Keratinocyte (primary cell): Measurements from ENCODE around the gene CCDC192. TPM values are rescaled to one million over a fixed set of nuclear protein-coding genes. Genes with fewer than 3 reads are reported as not detected.

Experiments used
- DNase-seq: peaks from one replicate; pipeline ENCODE4 v3.0.0-alpha.2; 2011; ENCODE audit warnings: low read depth, missing footprints, low spot score
- FAIRE-seq: peaks from 2 replicates; lab custom pipeline; 2011; peaks lifted over from hg19 to GRCh38; lab: Jason Lieb, UNC
- H2AFZ ChIP-seq: 2 replicates; pipeline ENCODE4 v1.6.0; 2012; ENCODE audit warnings: low read length, control low read depth, inconsistent platforms; ENCODE audit not compliant: control insufficient read depth
- H3K27ac ChIP-seq: 2 replicates; pipeline ENCODE4 v1.5.1; 2011; ENCODE audit warnings: low read length; ENCODE audit not compliant: control insufficient read depth, insufficient read depth
- H3K27me3 ChIP-seq: 3 replicates; pipeline ENCODE4 v1.6.0; 2011; ENCODE audit warnings: low read length; ENCODE audit not compliant: control insufficient read depth, insufficient read depth; ENCODE audit errors: extremely low read depth
- H3K36me3 ChIP-seq, 2 experiments: 2 replicates in 1 of 2; 3 replicates in 1 of 2; pipeline ENCODE4 v1.5.1; 2011; ENCODE audit warnings: low read length in 2 of 2, mild to moderate bottlenecking in 1 of 2; ENCODE audit not compliant: control insufficient read depth in 2 of 2, insufficient read depth in 2 of 2; ENCODE audit errors: extremely low read depth in 1 of 2
- H3K4me1 ChIP-seq: 3 replicates; pipeline ENCODE4 v1.5.1; 2011; ENCODE audit warnings: low read length; ENCODE audit not compliant: control insufficient read depth, insufficient read depth; ENCODE audit errors: extremely low read depth
- H3K4me2 ChIP-seq: 3 replicates; pipeline ENCODE4 v1.6.0; 2011; ENCODE audit warnings: low read depth, low read length; ENCODE audit not compliant: control insufficient read depth, insufficient read depth; ENCODE audit errors: extremely low read depth
- H3K4me3 ChIP-seq, 3 experiments: fragments of 200-600 bp in 1 of 3; sonication (generic) in 1 of 3; 2 replicates in 2 of 3; 3 replicates in 1 of 3; pipeline ENCODE4 v1.5.1; 2011 to 2016; ENCODE audit warnings: low read length in 3 of 3, mild to moderate bottlenecking in 3 of 3, control low read depth in 2 of 3, inconsistent platforms in 1 of 3, low read depth in 1 of 3, mixed read lengths in 1 of 3, mixed run types in 1 of 3, moderate library complexity in 1 of 3; ENCODE audit not compliant: control insufficient read depth in 2 of 3, insufficient read depth in 2 of 3; ENCODE audit errors: extremely low read depth in 1 of 3
- H3K79me2 ChIP-seq: 2 replicates; pipeline ENCODE4 v1.6.0; 2012; ENCODE audit warnings: low read length; ENCODE audit not compliant: control insufficient read depth, insufficient read depth
- H3K9ac ChIP-seq: 3 replicates; pipeline ENCODE4 v1.6.0; 2011; ENCODE audit warnings: low read length; ENCODE audit not compliant: control insufficient read depth, insufficient read depth; ENCODE audit errors: extremely low read depth
- H3K9me1 ChIP-seq: 3 replicates; pipeline ENCODE4 v1.6.0; 2011; ENCODE audit warnings: low read length; ENCODE audit not compliant: control insufficient read depth, insufficient read depth; ENCODE audit errors: extremely low read depth
- H3K9me3 ChIP-seq: 2 replicates; pipeline ENCODE4 v1.5.1; 2012; ENCODE audit warnings: low read depth, low read length; ENCODE audit not compliant: control insufficient read depth
- H4K20me1 ChIP-seq: 3 replicates; pipeline ENCODE4 v1.6.0; 2011; ENCODE audit warnings: low read length; ENCODE audit not compliant: control insufficient read depth, insufficient read depth; ENCODE audit errors: extremely low read depth
- CTCF ChIP-seq, 3 experiments: IDR thresholded peaks in 1 of 3; conservative IDR thresholded peaks in 1 of 3; optimal IDR thresholded peaks in 1 of 3; 2 replicates in 2 of 3; 3 replicates in 1 of 3; pipeline versions ENCODE3 to v1.5.1; 2011; ENCODE audit warnings: low read length in 3 of 3, mild to moderate bottlenecking in 3 of 3, moderate library complexity in 2 of 3, control low read depth in 1 of 3, inconsistent platforms in 1 of 3; ENCODE audit not compliant: insufficient read depth in 2 of 3; ENCODE audit errors: extremely low read depth in 1 of 3
- EZH2 ChIP-seq: IDR thresholded peaks from one replicate; pipeline ENCODE4 v1.6.1; 2012; ENCODE audit warnings: inconsistent platforms, mild to moderate bottlenecking, low read length, moderate library complexity
- dilution Hi-C: fragments of 300-500 bp; cut with MboI; formaldehyde crosslinking; loops from one replicate; pipeline ENCODE4 v1.7.0; 2020; ENCODE audit warnings: low sequenced_read_pairs; ENCODE audit not compliant: extremely low pct_ligation_motif_present
- polyA plus RNA-seq, 5 experiments: library from polyadenylated mRNA; depleted of rRNA in 3 of 5; stranded (reverse) in 3 of 5; stranded (forward) in 1 of 5; unstranded in 1 of 5; fragments of >200 nt; gene quantifications; 1 replicate in 1 of 5; 2 replicates in 3 of 5; 3 replicates in 1 of 5; pipeline versions ENCODE4 v1.2.1 to v1.2.3, GENCODE V29; 2011 to 2012; ENCODE audit warnings: missing spikeins in 2 of 5, low read depth in 1 of 5, low replicate concordance in 1 of 5

The CCDC192 gene
- polyA plus RNA-seq, 1 donor (not counting 4 experiments of a cell fraction or from before 2014, with no cell fraction given) = not detected

- dilution Hi-C loops = no loop called here
- Histone ChIP-seq H3K27ac (no peak overlapping the region), H3K27me3 (no peaks in the 10 kb centered on the region), H3K9ac (no peak overlapping the region), H3K79me2 (no peaks in the 10 kb centered on the region), H3K9me3 (no peaks in the 10 kb centered on the region), H3K4me3 (no peak overlapping the region), H2AFZ (no peak overlapping the region), H4K20me1 (no peaks in the 10 kb centered on the region), H3K4me1 (peaks cover 16% of the 10 kb centered on the region), H3K4me2 (no peak overlapping the region), H3K36me3 (no peaks in the 10 kb centered on the region), H3K9me1 (no peaks in the 10 kb centered on the region)
- no peak for FAIRE-seq
- DNase-seq = no peak
- TF ChIP-seq CTCF (optimal IDR thresholded peaks at IDR 0.05 in 1 of 3, IDR thresholded peaks at IDR 0.05 in 1 of 3, conservative IDR thresholded peaks at IDR 0.05 in 1 of 3; ENCODE audit: extremely low read depth in 1 of 3, insufficient read depth in 2 of 3, low read length in 3 of 3) (no peak), EZH2 (no peak)
Observed at GRCh38 chr5:127933348-127933747, 230.2 kb downstream of the CCDC192 start.

GRCh38 chr5:127934791-127935256, 231.6 kb downstream of the CCDC192 start:
- Histone ChIP-seq H3K9me3 (no peaks in the 10 kb centered on the region), H4K20me1 (no peaks in the 10 kb centered on the region), H2AFZ (no peak overlapping the region), H3K9ac (no peak overlapping the region), H3K27ac (no peak overlapping the region), H3K79me2 (no peaks in the 10 kb centered on the region), H3K9me1 (no peaks in the 10 kb centered on the region), H3K27me3 (no peaks in the 10 kb centered on the region), H3K4me3 (no peak overlapping the region), H3K36me3 (no peaks in the 10 kb centered on the region), H3K4me1 (peaks cover 16% of the 10 kb centered on the region), H3K4me2 (peak overlapping the region; percentile 46)
- DNase-seq (peak; percentile 74), FAIRE-seq (peak; percentile 83)
- dilution Hi-C loops = no loop called here
- TF ChIP-seq EZH2 = no peak
- TF ChIP-seq CTCF (optimal IDR thresholded peaks at IDR 0.05 in 1 of 3, IDR thresholded peaks at IDR 0.05 in 1 of 3, conservative IDR thresholded peaks at IDR 0.05 in 1 of 3; ENCODE audit: extremely low read depth in 1 of 3, insufficient read depth in 2 of 3, low read length in 3 of 3) = peak in 2 of 3 experiments; percentile 28 to 54
